ENCODE measurements around the gene BCAS3. TPM values are rescaled to one million over a fixed set of nuclear protein-coding genes. Genes with fewer than 3 reads are reported as not detected.

The BCAS3 gene
- polyA plus RNA-seq, 1 donor from 2014 or later, result 21.6 TPM

- H3K9me3 ChIP-seq (ENCODE audit: low read length), result peaks cover 4% of the 10 kb centered on the region
- no peaks in the 10 kb centered on the region for H3K36me3 ChIP-seq (ENCODE audit: insufficient read depth, low read length)
- no peak overlapping the region for H3K27ac ChIP-seq (ENCODE audit: low read length)
- H3K27me3 ChIP-seq (ENCODE audit: insufficient read depth, low read depth, low read length), result peaks cover 50% of the 10 kb centered on the region
- no peaks in the 10 kb centered on the region for H3F3A ChIP-seq (ENCODE audit: insufficient read depth, low read length, poor library complexity, severe bottlenecking)
- TF ChIP-seq TAF1 (IDR thresholded peaks at IDR 0.05; ENCODE audit: low read depth) (no peak), RAD21 (conservative IDR thresholded peaks at IDR 0.05) (no peak), POLR2AphosphoS5 (IDR thresholded peaks at IDR 0.05) (no peak), EP300 (conservative IDR thresholded peaks at IDR 0.05; ENCODE audit: poor library complexity, severe bottlenecking) (no peak), CTCF (IDR thresholded peaks at IDR 0.05; ENCODE audit: poor library complexity, severe bottlenecking) (no peak), SMC3 (conservative IDR thresholded peaks at IDR 0.05; ENCODE audit: poor library complexity) (no peak), EZH2 (IDR thresholded peaks at IDR 0.05; ENCODE audit: borderline replicate concordance, insufficient read depth, low read length, poor library complexity, severe bottlenecking) (no peak), MXI1 (conservative IDR thresholded peaks at IDR 0.05; ENCODE audit: poor library complexity, severe bottlenecking) (no peak)
- TF ChIP-seq, protein P1, sequence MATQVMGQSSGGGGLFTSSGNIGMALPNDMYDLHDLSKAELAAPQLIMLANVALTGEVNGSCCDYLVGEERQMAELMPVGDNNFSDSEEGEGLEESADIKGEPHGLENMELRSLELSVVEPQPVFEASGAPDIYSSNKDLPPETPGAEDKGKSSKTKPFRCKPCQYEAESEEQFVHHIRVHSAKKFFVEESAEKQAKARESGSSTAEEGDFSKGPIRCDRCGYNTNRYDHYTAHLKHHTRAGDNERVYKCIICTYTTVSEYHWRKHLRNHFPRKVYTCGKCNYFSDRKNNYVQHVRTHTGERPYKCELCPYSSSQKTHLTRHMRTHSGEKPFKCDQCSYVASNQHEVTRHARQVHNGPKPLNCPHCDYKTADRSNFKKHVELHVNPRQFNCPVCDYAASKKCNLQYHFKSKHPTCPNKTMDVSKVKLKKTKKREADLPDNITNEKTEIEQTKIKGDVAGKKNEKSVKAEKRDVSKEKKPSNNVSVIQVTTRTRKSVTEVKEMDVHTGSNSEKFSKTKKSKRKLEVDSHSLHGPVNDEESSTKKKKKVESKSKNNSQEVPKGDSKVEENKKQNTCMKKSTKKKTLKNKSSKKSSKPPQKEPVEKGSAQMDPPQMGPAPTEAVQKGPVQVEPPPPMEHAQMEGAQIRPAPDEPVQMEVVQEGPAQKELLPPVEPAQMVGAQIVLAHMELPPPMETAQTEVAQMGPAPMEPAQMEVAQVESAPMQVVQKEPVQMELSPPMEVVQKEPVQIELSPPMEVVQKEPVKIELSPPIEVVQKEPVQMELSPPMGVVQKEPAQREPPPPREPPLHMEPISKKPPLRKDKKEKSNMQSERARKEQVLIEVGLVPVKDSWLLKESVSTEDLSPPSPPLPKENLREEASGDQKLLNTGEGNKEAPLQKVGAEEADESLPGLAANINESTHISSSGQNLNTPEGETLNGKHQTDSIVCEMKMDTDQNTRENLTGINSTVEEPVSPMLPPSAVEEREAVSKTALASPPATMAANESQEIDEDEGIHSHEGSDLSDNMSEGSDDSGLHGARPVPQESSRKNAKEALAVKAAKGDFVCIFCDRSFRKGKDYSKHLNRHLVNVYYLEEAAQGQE (IDR thresholded peaks at IDR 0.05; ENCODE audit: borderline replicate concordance), result no peak
- no peaks in the 10 kb centered on the region for H3K79me2 ChIP-seq (replicated peaks; ENCODE audit: insufficient read depth, low read length)
- no peak overlapping the region for H3K9ac ChIP-seq (ENCODE audit: low read length)
- no peaks in the 10 kb centered on the region for H3K9me2 ChIP-seq (ENCODE audit: insufficient read depth, low read length)
- H3K4me2 ChIP-seq (ENCODE audit: low read length), result no peak overlapping the region
- H3K4me3 ChIP-seq (ENCODE audit: low read length), result no peak overlapping the region
- H4K20me1 ChIP-seq (ENCODE audit: insufficient read depth), result no peaks in the 10 kb centered on the region
- H2AFZ ChIP-seq (ENCODE audit: low read depth, low read length), result no peak overlapping the region
Observed at GRCh38 chr17:61391595-61392291, 714.1 kb downstream of the BCAS3 start.

- no peak overlapping the region for H3K9ac ChIP-seq (ENCODE audit: low read length)
- peaks cover 59% of the 10 kb centered on the region for H3K27me3 ChIP-seq (ENCODE audit: insufficient read depth, low read depth, low read length)
- no peak overlapping the region for H3K27ac ChIP-seq (ENCODE audit: low read length)
- H3K79me2 ChIP-seq (replicated peaks; ENCODE audit: insufficient read depth, low read length), result no peaks in the 10 kb centered on the region
- peaks cover 4% of the 10 kb centered on the region for H3K9me3 ChIP-seq (ENCODE audit: low read length)
- H3K36me3 ChIP-seq (ENCODE audit: insufficient read depth, low read length), result no peaks in the 10 kb centered on the region
- H3K4me3 ChIP-seq (ENCODE audit: low read length), result no peak overlapping the region
- no peak overlapping the region for H2AFZ ChIP-seq (ENCODE audit: low read depth, low read length)
- no peaks in the 10 kb centered on the region for H3F3A ChIP-seq (ENCODE audit: insufficient read depth, low read length, poor library complexity, severe bottlenecking)
- no peaks in the 10 kb centered on the region for H3K9me2 ChIP-seq (ENCODE audit: insufficient read depth, low read length)
- no peaks in the 10 kb centered on the region for H4K20me1 ChIP-seq (ENCODE audit: insufficient read depth)
- no peak overlapping the region for H3K4me2 ChIP-seq (ENCODE audit: low read length)
- no peak for TF ChIP-seq TAF1 (IDR thresholded peaks at IDR 0.05; ENCODE audit: low read depth)
- TF ChIP-seq, protein P1 (IDR thresholded peaks at IDR 0.05; ENCODE audit: borderline replicate concordance), result no peak
- no peak for TF ChIP-seq EZH2 (IDR thresholded peaks at IDR 0.05; ENCODE audit: borderline replicate concordance, insufficient read depth, low read length, poor library complexity, severe bottlenecking)
- TF ChIP-seq RAD21 (conservative IDR thresholded peaks at IDR 0.05), result no peak
- TF ChIP-seq EP300 (conservative IDR thresholded peaks at IDR 0.05; ENCODE audit: poor library complexity, severe bottlenecking), result no peak
- no peak for TF ChIP-seq POLR2AphosphoS5 (IDR thresholded peaks at IDR 0.05)
- TF ChIP-seq CTCF (IDR thresholded peaks at IDR 0.05; ENCODE audit: poor library complexity, severe bottlenecking), result no peak
- TF ChIP-seq MXI1 (conservative IDR thresholded peaks at IDR 0.05; ENCODE audit: poor library complexity, severe bottlenecking), result no peak
Observed at GRCh38 chr17:61392679-61393078, 715.0 kb downstream of the BCAS3 start.
